Gastrocnemius medialis (tissue), 4 donors: ENCODE data around the gene OBSCN.

Source experiments
- CTCF ChIP-seq, 5 experiments: fragments of 450-650 bp in 3 of 5; fragments of 200-600 bp in 2 of 5; sonication (generic) in 2 of 5; IDR thresholded peaks in 4 of 5; conservative IDR thresholded peaks in 1 of 5; 1 replicate in 4 of 5; 2 replicates in 1 of 5; pipeline ENCODE4 v1.5.1; 2016 to 2019; ENCODE audit warnings: antibody characterized with exemption in 5 of 5, mild to moderate bottlenecking in 3 of 5, moderate library complexity in 3 of 5
- POLR2A ChIP-seq, 2 donors: fragments of 450-650 bp; IDR thresholded peaks; one replicate each; pipeline ENCODE4 v1.6.1; 2017; ENCODE audit warnings: antibody characterized with exemption in 2 of 2, mild to moderate bottlenecking in 2 of 2, moderate library complexity in 2 of 2

GRCh38 chr1:228335406-228336307 is 127.8 kb downstream of the OBSCN start:
- no peak for TF ChIP-seq CTCF (IDR thresholded peaks at IDR 0.05 in 4 of 5, conservative IDR thresholded peaks at IDR 0.05 in 1 of 5)
- no peak for TF ChIP-seq POLR2A (IDR thresholded peaks at IDR 0.05)
